ENCODE measurements around the gene RALBP1.

The RALBP1 gene

DNA sequence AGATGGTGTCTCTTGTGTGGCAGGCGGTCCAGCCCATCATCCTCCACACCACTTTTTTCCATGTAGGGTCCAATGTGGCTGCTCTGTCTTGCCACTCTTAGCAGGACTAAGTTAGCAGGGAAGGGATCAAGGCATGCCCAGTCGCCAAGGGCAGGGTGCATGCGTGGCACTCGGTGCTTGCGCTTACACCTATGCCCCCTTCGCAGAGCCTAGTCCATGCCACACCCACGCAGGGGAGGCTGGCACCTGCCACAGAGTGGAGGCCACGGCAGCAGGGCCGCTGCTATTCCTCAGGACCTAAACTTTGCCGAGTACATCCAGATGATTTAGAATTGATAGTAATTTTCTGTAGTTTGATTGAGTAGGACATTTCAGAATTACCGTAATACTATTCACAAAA is 59.5 kb downstream of the RALBP1 start:
- DNase-seq: no peak
- Histone ChIP-seq H3K9me3 (replicated peaks; ENCODE audit: insufficient read depth, low read length) (no peaks in the 10 kb centered on the region), H4K20me1 (ENCODE audit: insufficient read depth, low read length) (no peaks in the 10 kb centered on the region), H3F3A (ENCODE audit: insufficient read depth, low read length) (0 out of 2 replicates have a peak, but pooled peaks cover 5% of the 10 kb centered on the region), H3K27ac (ENCODE audit: low read length) (no peak overlapping the region), H2AFZ (ENCODE audit: low read length) (no peak overlapping the region), H3K9me2 (replicated peaks; ENCODE audit: insufficient read depth, low read length) (no peaks in the 10 kb centered on the region), H3K27me3 (replicated peaks; ENCODE audit: insufficient read depth, low read length) (no peaks in the 10 kb centered on the region), H3K4me1 (ENCODE audit: low read length) (peaks cover 11% of the 10 kb centered on the region), H3K4me3 (ENCODE audit: low read length) (no peak overlapping the region), H3K36me3 (replicated peaks; ENCODE audit: insufficient read depth, low read length) (0 out of 2 replicates have a peak, but pooled peaks cover 2% of the 10 kb centered on the region), H3K4me2 (ENCODE audit: low read depth, low read length) (no peak overlapping the region), H3K79me2 (ENCODE audit: low read length) (no peaks in the 10 kb centered on the region), H3K9ac (ENCODE audit: low read length) (no peak overlapping the region)
- TF ChIP-seq, protein P1, sequence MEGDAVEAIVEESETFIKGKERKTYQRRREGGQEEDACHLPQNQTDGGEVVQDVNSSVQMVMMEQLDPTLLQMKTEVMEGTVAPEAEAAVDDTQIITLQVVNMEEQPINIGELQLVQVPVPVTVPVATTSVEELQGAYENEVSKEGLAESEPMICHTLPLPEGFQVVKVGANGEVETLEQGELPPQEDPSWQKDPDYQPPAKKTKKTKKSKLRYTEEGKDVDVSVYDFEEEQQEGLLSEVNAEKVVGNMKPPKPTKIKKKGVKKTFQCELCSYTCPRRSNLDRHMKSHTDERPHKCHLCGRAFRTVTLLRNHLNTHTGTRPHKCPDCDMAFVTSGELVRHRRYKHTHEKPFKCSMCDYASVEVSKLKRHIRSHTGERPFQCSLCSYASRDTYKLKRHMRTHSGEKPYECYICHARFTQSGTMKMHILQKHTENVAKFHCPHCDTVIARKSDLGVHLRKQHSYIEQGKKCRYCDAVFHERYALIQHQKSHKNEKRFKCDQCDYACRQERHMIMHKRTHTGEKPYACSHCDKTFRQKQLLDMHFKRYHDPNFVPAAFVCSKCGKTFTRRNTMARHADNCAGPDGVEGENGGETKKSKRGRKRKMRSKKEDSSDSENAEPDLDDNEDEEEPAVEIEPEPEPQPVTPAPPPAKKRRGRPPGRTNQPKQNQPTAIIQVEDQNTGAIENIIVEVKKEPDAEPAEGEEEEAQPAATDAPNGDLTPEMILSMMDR (IDR thresholded peaks at IDR 0.05; ENCODE audit: low read length): no peak
- TF ChIP-seq EZH2 (optimal IDR thresholded peaks at IDR 0.05; ENCODE audit: low read depth, low read length): no peak
- TF ChIP-seq EZH2phosphoT487 (IDR thresholded peaks at IDR 0.05; ENCODE audit: low read length): no peak

DNA sequence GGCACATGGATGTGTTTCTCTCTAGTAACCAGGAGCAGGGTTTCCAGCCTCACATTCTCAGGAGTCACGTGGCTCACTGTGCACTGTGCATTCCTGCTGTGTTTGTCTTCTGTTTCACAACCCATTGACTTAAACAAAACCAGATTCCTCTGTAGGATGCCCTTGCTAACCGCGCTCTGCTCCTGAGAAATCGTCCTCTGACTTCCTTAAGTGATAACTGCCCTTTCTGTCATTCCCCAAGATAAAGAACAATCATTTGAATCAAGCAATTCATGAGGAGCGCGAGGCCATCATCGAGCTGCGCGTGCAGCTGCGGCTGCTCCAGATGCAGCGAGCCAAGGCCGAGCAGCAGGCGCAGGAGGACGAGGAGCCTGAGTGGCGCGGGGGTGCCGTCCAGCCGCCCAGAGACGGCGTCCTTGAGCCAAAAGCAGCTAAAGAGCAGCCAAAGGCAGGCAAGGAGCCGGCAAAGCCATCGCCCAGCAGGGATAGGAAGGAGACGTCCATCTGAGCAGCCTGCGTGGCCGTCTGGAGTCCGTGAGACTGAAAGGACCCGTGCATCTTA is 60.2 kb downstream of the RALBP1 start:
- H2AFZ ChIP-seq (ENCODE audit: low read length): no peak overlapping the region

DNA sequence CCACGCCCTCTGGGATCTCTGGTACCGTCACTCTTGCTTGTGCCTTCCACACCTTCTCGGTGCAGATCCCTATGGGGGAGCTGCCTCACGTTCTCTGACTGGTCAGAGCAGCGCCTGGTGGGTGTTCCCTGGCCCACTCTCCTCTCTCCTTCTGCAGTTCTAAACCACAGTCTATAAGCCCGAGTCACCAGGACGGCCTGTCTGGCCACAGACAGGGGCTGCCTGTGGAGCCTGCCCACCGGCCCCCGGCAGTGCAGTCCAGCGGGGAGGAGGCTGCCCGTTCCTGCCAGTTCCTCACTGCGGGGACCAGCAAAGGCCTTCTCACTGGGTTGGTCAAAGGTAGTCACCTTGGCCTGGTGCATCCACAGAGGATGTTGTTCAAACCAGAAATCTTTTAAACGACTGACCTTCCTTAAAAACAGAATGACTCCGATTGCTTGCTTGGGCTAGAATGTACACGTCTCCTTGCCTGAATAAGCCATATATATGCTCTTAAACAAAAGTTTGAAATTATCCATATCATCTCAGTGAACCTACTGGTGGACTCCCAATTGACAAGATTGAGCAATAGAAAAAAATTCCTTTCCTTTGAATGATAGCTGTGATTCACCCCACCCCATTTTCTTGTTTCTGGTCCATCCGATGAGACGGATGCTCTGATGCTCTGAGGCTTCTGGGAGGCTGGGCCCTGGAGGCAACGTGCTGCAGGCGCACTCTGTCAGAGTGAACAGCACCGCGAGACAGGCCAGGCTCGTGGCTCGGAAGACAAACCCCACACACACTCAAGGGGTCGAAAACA is 61.2 kb downstream of the RALBP1 start:
- Histone ChIP-seq H3K4me3 (ENCODE audit: low read length) (no peak overlapping the region), H3K27ac (ENCODE audit: low read length) (no peak overlapping the region), H3K9me2 (replicated peaks; ENCODE audit: insufficient read depth, low read length) (no peaks in the 10 kb centered on the region), H3K36me3 (replicated peaks; ENCODE audit: insufficient read depth, low read length) (0 out of 2 replicates have a peak, but pooled peaks cover 2% of the 10 kb centered on the region), H3K9me3 (replicated peaks; ENCODE audit: insufficient read depth, low read length) (no peaks in the 10 kb centered on the region), H3K79me2 (ENCODE audit: low read length) (no peaks in the 10 kb centered on the region), H3K9ac (ENCODE audit: low read length) (no peak overlapping the region), H3F3A (ENCODE audit: insufficient read depth, low read length) (0 out of 2 replicates have a peak, but pooled peaks cover 1% of the 10 kb centered on the region), H2AFZ (ENCODE audit: low read length) (no peak overlapping the region), H4K20me1 (ENCODE audit: insufficient read depth, low read length) (no peaks in the 10 kb centered on the region), H3K4me2 (ENCODE audit: low read depth, low read length) (no peak overlapping the region), H3K27me3 (replicated peaks; ENCODE audit: insufficient read depth, low read length) (no peaks in the 10 kb centered on the region), H3K4me1 (ENCODE audit: low read length) (peaks cover 6% of the 10 kb centered on the region)
- TF ChIP-seq EZH2 (optimal IDR thresholded peaks at IDR 0.05; ENCODE audit: low read depth, low read length) (no peak), EZH2phosphoT487 (IDR thresholded peaks at IDR 0.05; ENCODE audit: low read length) (no peak)
- TF ChIP-seq, protein P1 (IDR thresholded peaks at IDR 0.05; ENCODE audit: low read length): no peak
- no peak for DNase-seq

More for the DNA sequence above, 60.2 kb downstream of the RALBP1 start:
- 0 out of 2 replicates have a peak, but pooled peaks cover 2% of the 10 kb centered on the region for H3K36me3 ChIP-seq (replicated peaks; ENCODE audit: insufficient read depth, low read length)
- no peaks in the 10 kb centered on the region for H3K79me2 ChIP-seq (ENCODE audit: low read length)
- TF ChIP-seq, protein P1 (IDR thresholded peaks at IDR 0.05; ENCODE audit: low read length): no peak
- no peak for TF ChIP-seq EZH2phosphoT487 (IDR thresholded peaks at IDR 0.05; ENCODE audit: low read length)
- no peaks in the 10 kb centered on the region for H3K9me3 ChIP-seq (replicated peaks; ENCODE audit: insufficient read depth, low read length)
- no peaks in the 10 kb centered on the region for H3K9me2 ChIP-seq (replicated peaks; ENCODE audit: insufficient read depth, low read length)
- H3F3A ChIP-seq (ENCODE audit: insufficient read depth, low read length): 0 out of 2 replicates have a peak, but pooled peaks cover 5% of the 10 kb centered on the region
- no peak overlapping the region for H3K9ac ChIP-seq (ENCODE audit: low read length)
- H3K4me2 ChIP-seq (ENCODE audit: low read depth, low read length): no peak overlapping the region
- no peaks in the 10 kb centered on the region for H3K27me3 ChIP-seq (replicated peaks; ENCODE audit: insufficient read depth, low read length)
- H3K4me1 ChIP-seq (ENCODE audit: low read length): peaks cover 11% of the 10 kb centered on the region
- H4K20me1 ChIP-seq (ENCODE audit: insufficient read depth, low read length): no peaks in the 10 kb centered on the region
- DNase-seq: no peak
- H3K27ac ChIP-seq (ENCODE audit: low read length): no peak overlapping the region
- no peak overlapping the region for H3K4me3 ChIP-seq (ENCODE audit: low read length)

Measured in MM.1S (cell line).